Measurements from ENCODE around the gene STXBP6. TPM values are rescaled to one million over a fixed set of nuclear protein-coding genes. Genes with fewer than 3 reads are reported as not detected.

The STXBP6 gene
- total RNA-seq, 1 experiment from 2014 or later: not detected

- H3K27me3 ChIP-seq (ENCODE audit: control insufficient read depth, insufficient read depth, low read length): no peaks in the 10 kb centered on the region
- no TSS peak for BruUV-seq (replicated peaks)
- H3K27ac ChIP-seq (ENCODE audit: low read length): no peak overlapping the region
- ATAC-seq (no peak), DNase-seq (ENCODE audit: low read depth, low spot score) (no peak)
- in situ Hi-C loops (cut with HindIII; ENCODE audit: low pct_unique_long_range_greater_than_20kb, low sequenced_read_pairs): no loop called here
- H3K4me1 ChIP-seq (ENCODE audit: control insufficient read depth, insufficient read depth, low read length): no peaks in the 10 kb centered on the region
- H3K9me3 ChIP-seq (ENCODE audit: control insufficient read depth, insufficient read depth, low read depth, low read length): no peaks in the 10 kb centered on the region
- POLR2A ChIA-PET: no interaction called here
- intact Hi-C loops (cut with micrococcal nuclease; ENCODE audit: unreplicated experiment): no loop called here
- H3K4me3 ChIP-seq (ENCODE audit: low read depth in 2 of 2, low read length in 2 of 2): no peak overlapping the region
- CTCF ChIA-PET: no interaction called here
- no peaks in the 10 kb centered on the region for H3K36me3 ChIP-seq (ENCODE audit: control insufficient read depth, insufficient read depth, low read length)
- TF ChIP-seq POLR2AphosphoS5 (IDR thresholded peaks at IDR 0.05; ENCODE audit: low read depth, low read length) (no peak), CTCF (IDR thresholded peaks at IDR 0.05) (no peak), REST (IDR thresholded peaks at IDR 0.05; ENCODE audit: insufficient read depth in 1 of 2, low read depth in 2 of 2, low read length in 1 of 2) (no peak), TCF7L2 (IDR thresholded peaks at IDR 0.05; ENCODE audit: low read depth, low read length) (no peak), SIN3A (IDR thresholded peaks at IDR 0.05; ENCODE audit: borderline replicate concordance, insufficient read depth, low read depth, low read length) (no peak)
These were observed 178.8 kb downstream of the STXBP6 start for GRCh38 chr14:24870949-24871701.

GRCh38 chr14:24868389-24868788, 181.6 kb downstream of the STXBP6 start:
- in situ Hi-C loops (cut with HindIII; ENCODE audit: low pct_unique_long_range_greater_than_20kb, low sequenced_read_pairs) (no loop called here), intact Hi-C loops (cut with micrococcal nuclease; ENCODE audit: unreplicated experiment) (no loop called here)
- TF ChIP-seq TCF7L2 (IDR thresholded peaks at IDR 0.05; ENCODE audit: low read depth, low read length) (no peak), SIN3A (IDR thresholded peaks at IDR 0.05; ENCODE audit: borderline replicate concordance, insufficient read depth, low read depth, low read length) (no peak), CTCF (IDR thresholded peaks at IDR 0.05) (no peak)
- Histone ChIP-seq H3K4me1 (ENCODE audit: control insufficient read depth, insufficient read depth, low read length) (no peaks in the 10 kb centered on the region), H3K9me3 (ENCODE audit: control insufficient read depth, insufficient read depth, low read depth, low read length) (no peaks in the 10 kb centered on the region), H3K27ac (ENCODE audit: low read length) (no peak overlapping the region), H3K36me3 (ENCODE audit: control insufficient read depth, insufficient read depth, low read length) (no peaks in the 10 kb centered on the region), H3K27me3 (ENCODE audit: control insufficient read depth, insufficient read depth, low read length) (no peaks in the 10 kb centered on the region), H3K4me3 (ENCODE audit: low read depth in 2 of 2, low read length in 2 of 2) (no peak overlapping the region)
- no peak for ATAC-seq
- ChIA-PET POLR2A (no interaction called here), CTCF (no interaction called here)
- no TSS peak for BruUV-seq (replicated peaks)
- no peak for DNase-seq (ENCODE audit: low read depth, low spot score)
